MM.1S (cell line): ENCODE results near the gene DDX50.

Experiments
- DNase-seq: peaks from one replicate; pipeline ENCODE4 v3.0.0-alpha.2; 2015
- H2AFZ ChIP-seq: fragments of 300-600 bp; sonication (generic); 2 replicates; pipeline ENCODE4 v1.6.0; 2016; ENCODE audit warnings: antibody characterized with exemption, low read length
- H3F3A ChIP-seq: fragments of 300-600 bp; sonication (generic); 2 replicates; pipeline ENCODE4 v1.6.1; 2016; ENCODE audit warnings: mild to moderate bottlenecking, antibody characterized with exemption, low read length, moderate library complexity, mixed read lengths; ENCODE audit not compliant: insufficient read depth
- H3K27ac ChIP-seq: fragments of 300-600 bp; sonication (generic); 2 replicates; pipeline ENCODE4 v1.5.1; 2016; ENCODE audit warnings: mild to moderate bottlenecking, low read length
- H3K27me3 ChIP-seq: fragments of 300-600 bp; sonication (generic); replicated peaks from 2 replicates; pipeline ENCODE4 v1.6.0; 2016; ENCODE audit warnings: low read length; ENCODE audit not compliant: insufficient read depth
- H3K36me3 ChIP-seq: fragments of 300-600 bp; sonication (generic); replicated peaks from 2 replicates; pipeline ENCODE4 v1.6.1; 2016; ENCODE audit warnings: mild to moderate bottlenecking, low read length, mixed read lengths; ENCODE audit not compliant: insufficient read depth
- H3K4me1 ChIP-seq: fragments of 300-600 bp; sonication (generic); 2 replicates; pipeline ENCODE4 v1.6.1; 2016; ENCODE audit warnings: low read length, mixed read lengths
- H3K4me2 ChIP-seq: fragments of 300-600 bp; sonication (generic); 2 replicates; pipeline ENCODE4 v1.6.0; 2016; ENCODE audit warnings: low read depth, low read length
- H3K4me3 ChIP-seq: fragments of 300-600 bp; sonication (generic); 2 replicates; pipeline ENCODE4 v1.5.1; 2016; ENCODE audit warnings: low read length, mixed read lengths
- H3K79me2 ChIP-seq: fragments of 300-600 bp; sonication (generic); 2 replicates; pipeline ENCODE4 v1.6.1; 2016; ENCODE audit warnings: mixed run types, low read length, mixed read lengths
- H3K9ac ChIP-seq: fragments of 300-600 bp; sonication (generic); 2 replicates; pipeline ENCODE4 v1.6.1; 2016; ENCODE audit warnings: low read length, mixed read lengths
- H3K9me2 ChIP-seq: fragments of 300-600 bp; sonication (generic); replicated peaks from 2 replicates; pipeline ENCODE4 v1.6.1; 2016; ENCODE audit warnings: mild to moderate bottlenecking, low read length, mixed read lengths; ENCODE audit not compliant: insufficient read depth
- H3K9me3 ChIP-seq: fragments of 300-600 bp; sonication (generic); replicated peaks from 2 replicates; pipeline ENCODE4 v1.6.1; 2016; ENCODE audit warnings: mild to moderate bottlenecking, low read length, mixed read lengths; ENCODE audit not compliant: insufficient read depth
- H4K20me1 ChIP-seq: fragments of 300-600 bp; sonication (generic); 2 replicates; pipeline ENCODE4 v1.6.1; 2016; ENCODE audit warnings: mild to moderate bottlenecking, low read length, moderate library complexity, mixed read lengths; ENCODE audit not compliant: insufficient read depth
- CTCF ChIP-seq: fragments of 300-600 bp; sonication (generic); IDR thresholded peaks from 2 replicates; pipeline ENCODE4 v1.5.1; 2016; ENCODE audit warnings: antibody characterized with exemption, low read length, mixed read lengths
- EZH2 ChIP-seq: fragments of 300-600 bp; sonication (generic); optimal IDR thresholded peaks from 2 replicates; pipeline ENCODE3; 2017; ENCODE audit warnings: low read depth, mild to moderate bottlenecking, antibody characterized with exemption, low read length, mixed read lengths
- EZH2phosphoT487 ChIP-seq: fragments of 300-600 bp; sonication (generic); IDR thresholded peaks from 2 replicates; pipeline ENCODE4 v1.6.1; 2018; ENCODE audit warnings: antibody characterized with exemption, low read length

Gene DDX50

GRCh38 chr10:68901105-68901927 lies at the start of gene DDX50:
Gene DDX50 (plus strand): TSS chr10:68901315. CDS start chr10:68901385, 70 bp downstream.
- H2AFZ ChIP-seq, result peak within 1 kb of the TSS; percentile 98
- peak within 1 kb of the TSS; percentile 84 for H3K4me3 ChIP-seq
- peaks cover 16% of the 10 kb centered on the region for H3K4me1 ChIP-seq
- 0 out of 2 replicates have a peak, but pooled peaks cover under 1% of the 10 kb centered on the region for H3K36me3 ChIP-seq
- H3F3A ChIP-seq, result no peaks in the 10 kb centered on the region
- no peaks in the 10 kb centered on the region for H3K27me3 ChIP-seq
- H3K79me2 ChIP-seq, result peaks cover 43% of the 10 kb centered on the region
- no peaks in the 10 kb centered on the region for H4K20me1 ChIP-seq
- TF ChIP-seq EZH2phosphoT487 (no peak), CTCF (peak; percentile 6; the same call in 1 of the 2 replicates)
- no peaks in the 10 kb centered on the region for H3K9me3 ChIP-seq
- DNase-seq, result peak; percentile 100
- peak within 1 kb of the TSS; percentile 97 for H3K9ac ChIP-seq
- H3K27ac ChIP-seq, result peak within 1 kb of the TSS; percentile 84
- peak within 1 kb of the TSS; percentile 91 for H3K4me2 ChIP-seq
- no peaks in the 10 kb centered on the region for H3K9me2 ChIP-seq

GRCh38 chr10:68856352-68856751 lies 44.8 kb upstream of the DDX50 start:
- Histone ChIP-seq H3K4me1 (no peaks in the 10 kb centered on the region), H3K36me3 (no peaks in the 10 kb centered on the region), H2AFZ (no peak overlapping the region), H3K9me3 (no peaks in the 10 kb centered on the region), H3K79me2 (no peaks in the 10 kb centered on the region), H3K27me3 (no peaks in the 10 kb centered on the region), H3K4me3 (no peak overlapping the region), H3K4me2 (no peak overlapping the region), H3K9me2 (no peaks in the 10 kb centered on the region), H3K9ac (no peak overlapping the region), H3K27ac (no peak overlapping the region), H4K20me1 (no peaks in the 10 kb centered on the region), H3F3A (no peaks in the 10 kb centered on the region)
- no peak for TF ChIP-seq EZH2phosphoT487
- TF ChIP-seq CTCF, result no peak
- DNase-seq, result no peak

- no peak for DNase-seq
- Histone ChIP-seq H3K9me2 (no peaks in the 10 kb centered on the region), H3F3A (no peaks in the 10 kb centered on the region), H3K4me2 (no peak overlapping the region), H3K36me3 (no peaks in the 10 kb centered on the region), H3K9me3 (no peaks in the 10 kb centered on the region), H3K4me3 (no peak overlapping the region), H3K4me1 (no peaks in the 10 kb centered on the region), H3K27me3 (no peaks in the 10 kb centered on the region), H4K20me1 (no peaks in the 10 kb centered on the region), H3K9ac (no peak overlapping the region), H2AFZ (no peak overlapping the region), H3K27ac (no peak overlapping the region), H3K79me2 (no peaks in the 10 kb centered on the region)
- TF ChIP-seq CTCF (no peak), EZH2 (no peak), EZH2phosphoT487 (no peak)
Observed at GRCh38 chr10:68857005-68857404, 44.1 kb upstream of the DDX50 start.
